K562 (cell line): ENCODE results near the gene IGFALS. TPM values are rescaled to one million over a fixed set of nuclear protein-coding genes. Genes with fewer than 3 reads are reported as not detected.
A peak's percentile ranks its signal among the peaks of the same experiment; 100 is the strongest.

ENCODE experiments used
- BDP1 ChIP-seq: IDR thresholded peaks from 3 replicates; pipeline ENCODE4 v1.6.1; 2011; ENCODE audit not compliant: insufficient read length, insufficient read depth
- CBFA2T2 ChIP-seq: fragments of 450-650 bp; conservative IDR thresholded peaks from 2 replicates; pipeline ENCODE4 v1.6.1; 2017; ENCODE audit warnings: mild to moderate bottlenecking
- CREB1 ChIP-seq, 2 experiments: sonication (generic) in 1 of 2; formaldehyde crosslinking in 1 of 2; IDR thresholded peaks; 2 replicates each; pipeline versions ENCODE4 v1.6.1 to v1.8.0; 2012 to 2022; ENCODE audit warnings: inconsistent platforms in 1 of 2, mild to moderate bottlenecking in 1 of 2, missing genetic modification reagents in 1 of 2, moderate library complexity in 1 of 2
- IRF2 ChIP-seq: sonication (generic); formaldehyde crosslinking; IDR thresholded peaks from 2 replicates; pipeline ENCODE4 v1.8.1; 2022; ENCODE audit warnings: mild to moderate bottlenecking, missing genetic modification reagents
- KAT7 ChIP-seq: sonication (generic); formaldehyde crosslinking; IDR thresholded peaks from 2 replicates; pipeline ENCODE4 v1.8.0; 2022; ENCODE audit warnings: missing genetic modification reagents, mild to moderate bottlenecking, borderline replicate concordance
- MBD2 ChIP-seq: sonication (generic); IDR thresholded peaks from 2 replicates; pipeline ENCODE4 v1.6.1; 2016; ENCODE audit warnings: low read depth, borderline replicate concordance
- OTX1 ChIP-seq: fragments of 450-650 bp; formaldehyde crosslinking; IDR thresholded peaks from 2 replicates; pipeline ENCODE4 v1.4.0; 2022; ENCODE audit warnings: mild to moderate bottlenecking
- TCF7L2 ChIP-seq: fragments of 150-350 bp; IDR thresholded peaks from 2 replicates; pipeline ENCODE4 v1.6.1; 2016; ENCODE audit warnings: low read depth, mild to moderate bottlenecking, low read length, moderate library complexity
- TEAD1 ChIP-seq, 2 experiments: fragments of 450-650 bp in 1 of 2; sonication (generic) in 1 of 2; formaldehyde crosslinking; IDR thresholded peaks; 2 replicates each; pipeline versions ENCODE4 v1.4.0 to v1.8.0; 2020 to 2022; ENCODE audit warnings: mild to moderate bottlenecking in 2 of 2, missing genetic modification reagents in 1 of 2
- YBX1 ChIP-seq: fragments of 450-650 bp; IDR thresholded peaks from 2 replicates; pipeline ENCODE4 v1.7.1; 2016; ENCODE audit warnings: mild to moderate bottlenecking
- ZC3H4 ChIP-seq: sonication (generic); formaldehyde crosslinking; IDR thresholded peaks from 2 replicates; pipeline ENCODE4 v1.9.0; 2021; ENCODE audit warnings: missing genetic modification reagents, borderline replicate concordance
- ZNF121 ChIP-seq: sonication (generic); formaldehyde crosslinking; conservative IDR thresholded peaks from 2 replicates; pipeline ENCODE4 v1.8.0; 2022; ENCODE audit warnings: missing genetic modification reagents
- ZNF324 ChIP-seq: fragments of 250-450 bp; sonication (Bioruptor Pico); IDR thresholded peaks from 2 replicates; pipeline ENCODE4 v1.4.0; 2020; ENCODE audit warnings: mild to moderate bottlenecking
- ZNF583 ChIP-seq: fragments of 250-450 bp; sonication (Bioruptor Pico); IDR thresholded peaks from 2 replicates; pipeline ENCODE4 v1.4.0; 2020
- ZNF778 ChIP-seq: fragments of 450-650 bp; formaldehyde crosslinking; IDR thresholded peaks from 2 replicates; pipeline ENCODE4 v1.4.0; 2020; ENCODE audit warnings: mild to moderate bottlenecking, moderate library complexity
- ZNF780A ChIP-seq: fragments of 250-450 bp; sonication (Bioruptor Pico); IDR thresholded peaks from 2 replicates; pipeline ENCODE4 v1.5.0; 2021; ENCODE audit warnings: mild to moderate bottlenecking
- ZSCAN32 ChIP-seq: fragments of 450-650 bp; formaldehyde crosslinking; IDR thresholded peaks from 2 replicates; pipeline ENCODE4 v1.4.0; 2020; ENCODE audit warnings: mild to moderate bottlenecking, moderate library complexity
- polyA plus RNA-seq, 8 experiments: library from polyadenylated mRNA; depleted of rRNA in 4 of 8; stranded (reverse) in 5 of 8; unstranded in 3 of 8; fragments of >200 nt; fragmentation: Nextera tagmentation in 2 of 8; fragmentation: Illumina TruSeq in 1 of 8; extraction: Ambion mirVana in 2 of 8; extraction: Trizol in 1 of 8; gene quantifications; 2 replicates each; pipeline versions ENCODE4 v1.2.1 to v1.2.3, GENCODE V29; 2011 to 2014; ENCODE audit warnings: inconsistent platforms in 1 of 8, missing spikeins in 1 of 8
- total RNA-seq, 7 experiments: library from RNA; depleted of rRNA in 6 of 7; stranded (reverse); fragments of >200 nt in 6 of 7; fragmentation: Illumina TruSeq in 2 of 7; extraction: Trizol in 2 of 7; gene quantifications; 2 replicates each; pipeline versions ENCODE4 v1.2.1 to v1.2.3, GENCODE V29; 2011 to 2021; ENCODE audit warnings: low replicate concordance in 1 of 7
- TF ChIP-seq, protein P1 (sequence below), 2 experiments: fragments of 200-800 bp in 1 of 2; sonication (Bioruptor generic) in 1 of 2; sonication (generic) in 1 of 2; formaldehyde crosslinking in 1 of 2; IDR thresholded peaks in 1 of 2; conservative IDR thresholded peaks in 1 of 2; 2 replicates each; pipeline versions ENCODE4 v1.5.0 to v1.6.1; 2016 to 2020; ENCODE audit warnings: missing compliant biosample characterization in 1 of 2, missing genetic modification characterization in 1 of 2, missing genetic modification reagents in 1 of 2
- TF ChIP-seq, protein P2 (sequence below): fragments of 450-650 bp; IDR thresholded peaks from 2 replicates; pipeline ENCODE4 v1.6.1; 2017; ENCODE audit warnings: antibody characterized with exemption, mild to moderate bottlenecking
- TF ChIP-seq, protein P3 (sequence below): fragments of 450-650 bp; formaldehyde crosslinking; IDR thresholded peaks from 2 replicates; pipeline ENCODE4 v1.4.0; 2020; ENCODE audit warnings: mild to moderate bottlenecking, moderate library complexity
- TF ChIP-seq, protein P4 (sequence below): sonication (generic); formaldehyde crosslinking; IDR thresholded peaks from 2 replicates; pipeline ENCODE4 v1.8.0; 2022; ENCODE audit warnings: missing genetic modification reagents, mild to moderate bottlenecking, moderate library complexity, borderline replicate concordance

Gene IGFALS
- total and polyA plus RNA-seq, 9 of the 15 experiments (the other 6 are each of a cell fraction or from before 2014, with no cell fraction given) = not detected

DNA sequence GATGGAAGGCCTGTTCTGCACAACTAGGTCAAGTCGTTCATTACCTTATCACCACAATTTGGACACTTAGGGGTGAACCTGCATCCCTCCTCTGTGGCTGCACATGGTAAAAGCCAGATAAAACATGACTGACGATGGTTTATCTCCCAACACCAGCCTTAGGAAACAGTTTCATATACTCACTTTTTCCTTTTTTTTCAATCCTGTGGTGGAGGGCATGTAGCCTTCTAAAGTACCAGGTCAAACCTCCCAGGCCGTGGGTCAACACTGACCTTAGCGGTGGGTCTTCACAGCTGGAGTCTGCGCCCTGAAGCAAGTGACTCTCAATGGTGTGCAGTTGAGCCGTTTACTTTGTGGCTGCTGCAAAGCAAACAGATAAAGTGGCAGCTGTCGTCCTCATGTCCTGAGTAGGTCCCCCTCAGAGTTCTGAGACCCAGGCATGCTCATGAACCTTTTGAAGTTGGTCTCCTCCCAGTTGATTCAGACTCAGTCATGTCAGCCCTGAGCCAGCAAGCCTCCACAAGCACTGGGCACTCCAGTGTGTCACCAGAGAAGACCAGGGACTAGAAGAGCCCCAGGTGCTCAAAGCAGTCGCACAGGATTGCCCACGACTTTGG lies 39.4 kb upstream of the IGFALS start (continued):
- TF ChIP-seq TCF7L2 (no peak), TEAD1 (CRISPR knock-in tag; IDR thresholded peaks at IDR 0.05) (peak in 1 of 2 experiments; percentile 57; a peak in 2 of 4 replicates), YBX1 (no peak), CBFA2T2 (peak; percentile 98), ZNF583 (CRISPR knock-in tag) (no peak), ZSCAN32 (CRISPR knock-in tag) (no peak), ZNF780A (CRISPR knock-in tag) (no peak), ZNF324 (no peak), ZNF121 (CRISPR knock-in tag) (no peak), MBD2 (peak; percentile 84), OTX1 (CRISPR knock-in tag) (no peak), CREB1 (IDR thresholded peaks at IDR 0.05) (peak; percentile 69; the same call in 1 of the 2 replicates), CREB1 (CRISPR knock-in tag; IDR thresholded peaks at IDR 0.05) (0 out of 2 replicates have a peak, but pooled peaks have one; percentile 39), ZNF778 (CRISPR knock-in tag) (no peak), IRF2 (CRISPR knock-in tag) (no peak), KAT7 (CRISPR knock-in tag) (no peak), BDP1 (no peak), ZC3H4 (no peak)
- TF ChIP-seq, protein P1, sequence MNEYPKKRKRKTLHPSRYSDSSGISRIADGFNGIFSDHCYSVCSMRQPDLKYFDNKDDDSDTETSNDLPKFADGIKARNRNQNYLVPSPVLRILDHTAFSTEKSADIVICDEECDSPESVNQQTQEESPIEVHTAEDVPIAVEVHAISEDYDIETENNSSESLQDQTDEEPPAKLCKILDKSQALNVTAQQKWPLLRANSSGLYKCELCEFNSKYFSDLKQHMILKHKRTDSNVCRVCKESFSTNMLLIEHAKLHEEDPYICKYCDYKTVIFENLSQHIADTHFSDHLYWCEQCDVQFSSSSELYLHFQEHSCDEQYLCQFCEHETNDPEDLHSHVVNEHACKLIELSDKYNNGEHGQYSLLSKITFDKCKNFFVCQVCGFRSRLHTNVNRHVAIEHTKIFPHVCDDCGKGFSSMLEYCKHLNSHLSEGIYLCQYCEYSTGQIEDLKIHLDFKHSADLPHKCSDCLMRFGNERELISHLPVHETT (CRISPR knock-in tag; conservative IDR thresholded peaks at IDR 0.05 in 1 of 2, IDR thresholded peaks at IDR 0.05 in 1 of 2) = peak in 1 of 2 experiments; percentile 80; a peak in 2 of 4 replicates
- TF ChIP-seq, protein P2, sequence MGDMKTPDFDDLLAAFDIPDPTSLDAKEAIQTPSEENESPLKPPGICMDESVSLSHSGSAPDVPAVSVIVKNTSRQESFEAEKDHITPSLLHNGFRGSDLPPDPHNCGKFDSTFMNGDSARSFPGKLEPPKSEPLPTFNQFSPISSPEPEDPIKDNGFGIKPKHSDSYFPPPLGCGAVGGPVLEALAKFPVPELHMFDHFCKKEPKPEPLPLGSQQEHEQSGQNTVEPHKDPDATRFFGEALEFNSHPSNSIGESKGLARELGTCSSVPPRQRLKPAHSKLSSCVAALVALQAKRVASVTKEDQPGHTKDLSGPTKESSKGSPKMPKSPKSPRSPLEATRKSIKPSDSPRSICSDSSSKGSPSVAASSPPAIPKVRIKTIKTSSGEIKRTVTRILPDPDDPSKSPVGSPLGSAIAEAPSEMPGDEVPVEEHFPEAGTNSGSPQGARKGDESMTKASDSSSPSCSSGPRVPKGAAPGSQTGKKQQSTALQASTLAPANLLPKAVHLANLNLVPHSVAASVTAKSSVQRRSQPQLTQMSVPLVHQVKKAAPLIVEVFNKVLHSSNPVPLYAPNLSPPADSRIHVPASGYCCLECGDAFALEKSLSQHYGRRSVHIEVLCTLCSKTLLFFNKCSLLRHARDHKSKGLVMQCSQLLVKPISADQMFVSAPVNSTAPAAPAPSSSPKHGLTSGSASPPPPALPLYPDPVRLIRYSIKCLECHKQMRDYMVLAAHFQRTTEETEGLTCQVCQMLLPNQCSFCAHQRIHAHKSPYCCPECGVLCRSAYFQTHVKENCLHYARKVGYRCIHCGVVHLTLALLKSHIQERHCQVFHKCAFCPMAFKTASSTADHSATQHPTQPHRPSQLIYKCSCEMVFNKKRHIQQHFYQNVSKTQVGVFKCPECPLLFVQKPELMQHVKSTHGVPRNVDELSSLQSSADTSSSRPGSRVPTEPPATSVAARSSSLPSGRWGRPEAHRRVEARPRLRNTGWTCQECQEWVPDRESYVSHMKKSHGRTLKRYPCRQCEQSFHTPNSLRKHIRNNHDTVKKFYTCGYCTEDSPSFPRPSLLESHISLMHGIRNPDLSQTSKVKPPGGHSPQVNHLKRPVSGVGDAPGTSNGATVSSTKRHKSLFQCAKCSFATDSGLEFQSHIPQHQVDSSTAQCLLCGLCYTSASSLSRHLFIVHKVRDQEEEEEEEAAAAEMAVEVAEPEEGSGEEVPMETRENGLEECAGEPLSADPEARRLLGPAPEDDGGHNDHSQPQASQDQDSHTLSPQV = peak; percentile 66
- TF ChIP-seq, protein P3, sequence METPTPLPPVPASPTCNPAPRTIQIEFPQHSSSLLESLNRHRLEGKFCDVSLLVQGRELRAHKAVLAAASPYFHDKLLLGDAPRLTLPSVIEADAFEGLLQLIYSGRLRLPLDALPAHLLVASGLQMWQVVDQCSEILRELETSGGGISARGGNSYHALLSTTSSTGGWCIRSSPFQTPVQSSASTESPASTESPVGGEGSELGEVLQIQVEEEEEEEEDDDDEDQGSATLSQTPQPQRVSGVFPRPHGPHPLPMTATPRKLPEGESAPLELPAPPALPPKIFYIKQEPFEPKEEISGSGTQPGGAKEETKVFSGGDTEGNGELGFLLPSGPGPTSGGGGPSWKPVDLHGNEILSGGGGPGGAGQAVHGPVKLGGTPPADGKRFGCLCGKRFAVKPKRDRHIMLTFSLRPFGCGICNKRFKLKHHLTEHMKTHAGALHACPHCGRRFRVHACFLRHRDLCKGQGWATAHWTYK (CRISPR knock-in tag) = no peak
- TF ChIP-seq, protein P4, sequence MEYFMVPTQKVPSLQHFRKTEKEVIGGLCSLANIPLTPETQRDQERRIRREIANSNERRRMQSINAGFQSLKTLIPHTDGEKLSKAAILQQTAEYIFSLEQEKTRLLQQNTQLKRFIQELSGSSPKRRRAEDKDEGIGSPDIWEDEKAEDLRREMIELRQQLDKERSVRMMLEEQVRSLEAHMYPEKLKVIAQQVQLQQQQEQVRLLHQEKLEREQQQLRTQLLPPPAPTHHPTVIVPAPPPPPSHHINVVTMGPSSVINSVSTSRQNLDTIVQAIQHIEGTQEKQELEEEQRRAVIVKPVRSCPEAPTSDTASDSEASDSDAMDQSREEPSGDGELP (CRISPR knock-in tag) = peak; percentile 96
